Measurements from ENCODE around the gene FBXL14.
"Not testable (repeated sequence)": the region's sequence is repeated elsewhere in the genome, so short reads cannot be mapped to it uniquely, and the experiment has no call there.

Gene FBXL14

GRCh38 chr12:1619587-1619986 lies 25.2 kb upstream of the FBXL14 start:
- DNase-seq (ENCODE audit: low read depth) = no peak

GRCh38 chr12:1619159-1619558 lies 24.8 kb upstream of the FBXL14 start:
- no peak for DNase-seq (ENCODE audit: low read depth)

GRCh38 chr12:1618489-1618888 lies 24.1 kb upstream of the FBXL14 start:
- no peak for DNase-seq (ENCODE audit: low read depth)

GRCh38 chr12:1616233-1617066 lies 22.1 kb upstream of the FBXL14 start:
- no peak for DNase-seq (ENCODE audit: low read depth)

GRCh38 chr12:1614360-1614759 lies 20.0 kb upstream of the FBXL14 start:
- no peak for DNase-seq (ENCODE audit: low read depth)

- no peak for DNase-seq (ENCODE audit: low read depth)
Measured at GRCh38 chr12:1613860-1614259, 19.5 kb upstream of the FBXL14 start.

- no peak for DNase-seq (ENCODE audit: low read depth)
Measured at GRCh38 chr12:1611803-1612572, 17.6 kb upstream of the FBXL14 start.

- no peak for DNase-seq (ENCODE audit: low read depth)
Measured at GRCh38 chr12:1610072-1610643, 15.8 kb upstream of the FBXL14 start.

- DNase-seq (ENCODE audit: low read depth) = no peak
Measured at GRCh38 chr12:1608713-1609119, 14.3 kb upstream of the FBXL14 start.

GRCh38 chr12:1607940-1608712 lies 13.7 kb upstream of the FBXL14 start:
- DNase-seq (ENCODE audit: low read depth) = no peak

GRCh38 chr12:1606021-1606622 lies 11.7 kb upstream of the FBXL14 start:
- no peak for DNase-seq (ENCODE audit: low read depth)

GRCh38 chr12:1605129-1606020 lies 11.0 kb upstream of the FBXL14 start:
- DNase-seq (ENCODE audit: low read depth) = no peak

- no peak for DNase-seq (ENCODE audit: low read depth)
Measured at GRCh38 chr12:1604464-1604863, 10.1 kb upstream of the FBXL14 start.

- DNase-seq (ENCODE audit: low read depth) = no peak
Measured at GRCh38 chr12:1603269-1603993, 9.1 kb upstream of the FBXL14 start.

GRCh38 chr12:1602706-1603105 lies 8.3 kb upstream of the FBXL14 start:
- DNase-seq (ENCODE audit: low read depth) = not testable (repeated sequence)

- DNase-seq (ENCODE audit: low read depth) = no peak
Measured at GRCh38 chr12:1598757-1599156, 4.4 kb upstream of the FBXL14 start.

- no peak for DNase-seq (ENCODE audit: low read depth)
Measured at GRCh38 chr12:1595690-1596347, 1.4 kb upstream of the FBXL14 start.

GRCh38 chr12:1595026-1595561 lies 713 bp upstream of the FBXL14 start:
- DNase-seq (ENCODE audit: low read depth) = no peak

- DNase-seq (ENCODE audit: low read depth) = no peak
Measured at GRCh38 chr12:1594006-1594260, 448 bp downstream of the FBXL14 start.
